Measurements from ENCODE around the gene AKAP13. TPM values are rescaled to one million over a fixed set of nuclear protein-coding genes. Genes with fewer than 3 reads are reported as not detected.
A peak's percentile ranks its signal among the peaks of the same experiment; 100 is the strongest.

The AKAP13 gene
- total RNA-seq, 1 experiment from 2014 or later: 49.6 TPM

- H3K9me3 ChIP-seq: no peaks in the 10 kb centered on the region
- Mint-ChIP-seq H3K27ac (ENCODE audit: unreplicated experiment) (peak overlapping the region; percentile 52), H3K36me3 (ENCODE audit: insufficient read depth, unreplicated experiment) (no peaks in the 10 kb centered on the region), H3K4me3 (ENCODE audit: unreplicated experiment) (peak overlapping the region; percentile 39), H3K4me1 (ENCODE audit: low read depth, unreplicated experiment) (peaks cover 15% of the 10 kb centered on the region), H3K9me3 (ENCODE audit: unreplicated experiment) (no peaks in the 10 kb centered on the region), H3K27me3 (ENCODE audit: insufficient read depth, unreplicated experiment) (no peaks in the 10 kb centered on the region)
- peak in 1 of 2 experiments; percentile 26 for TF ChIP-seq CTCF (IDR thresholded peaks at IDR 0.05; ENCODE audit: insufficient read depth in 1 of 2, low read depth in 1 of 2, low read length in 1 of 2, severe bottlenecking in 1 of 2, unreplicated experiment in 1 of 2)
- no peaks in the 10 kb centered on the region for H3K36me3 ChIP-seq (ENCODE audit: control insufficient read depth, insufficient read depth, low read length)
- H3K4me3 ChIP-seq (ENCODE audit: low read depth, low read length): no peak overlapping the region
- ChIA-PET CTCF (interaction anchor here (0.6 to 1.0 kb wide), 8 partner anchors 11 to 513 kb away, joined by 3 to 8 read pairs (median 3); partner anchors contain the start of gene AKAP13), POLR2A (interaction anchor here (1.0 kb wide), 1 partner anchor 45 kb away, joined by 12 read pairs; the partner anchor contains the start of gene AKAP13)
- H3K4me1 ChIP-seq: peaks cover 48% of the 10 kb centered on the region
- intact Hi-C loops (cut with micrococcal nuclease; ENCODE audit: unreplicated experiment): loop anchor here (5.0 kb wide), 1 partner anchor 107 kb away; no protein-coding TSS in a partner anchor
- BruUV-seq (replicated peaks): no TSS peak
- peak; percentile 59 to 71 for DNase-seq
- H3K27me3 ChIP-seq (replicated peaks; ENCODE audit: control insufficient read depth, insufficient read depth, low read length): no peaks in the 10 kb centered on the region
Measured at GRCh38 chr15:85335193-85335942, 45.0 kb upstream of the AKAP13 start.

DNA sequence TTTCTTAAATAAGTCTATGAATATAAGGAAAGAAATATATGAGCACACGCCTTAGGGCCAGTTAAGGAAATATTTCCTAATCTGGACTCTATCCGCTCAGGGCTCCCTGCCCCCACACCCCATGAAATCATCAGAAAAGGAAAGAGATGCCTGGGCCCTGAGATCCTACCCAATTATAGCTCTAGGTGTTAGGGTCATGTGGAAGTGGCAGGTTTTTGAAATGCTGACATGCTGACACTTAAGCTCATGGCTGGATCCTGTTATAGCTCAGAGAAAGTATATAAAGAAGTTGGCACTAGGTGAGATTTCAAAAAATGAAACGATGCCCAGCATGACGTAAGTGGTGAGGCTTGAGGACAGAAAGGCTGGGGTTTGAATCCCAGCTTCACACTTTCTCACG lies 43.5 kb upstream of the AKAP13 start:
- H3K36me3 Mint-ChIP-seq (ENCODE audit: insufficient read depth, unreplicated experiment): no peaks in the 10 kb centered on the region
- POLR2A ChIA-PET: no interaction called here
- TF ChIP-seq CTCF (IDR thresholded peaks at IDR 0.05; ENCODE audit: insufficient read depth in 1 of 2, low read depth in 1 of 2, low read length in 1 of 2, severe bottlenecking in 1 of 2, unreplicated experiment in 1 of 2): no peak
- Histone ChIP-seq H3K36me3 (ENCODE audit: control insufficient read depth, insufficient read depth, low read length) (no peaks in the 10 kb centered on the region), H3K9me3 (no peaks in the 10 kb centered on the region), H3K27me3 (replicated peaks; ENCODE audit: control insufficient read depth, insufficient read depth, low read length) (no peaks in the 10 kb centered on the region), H3K4me1 (peaks cover 38% of the 10 kb centered on the region), H3K4me3 (ENCODE audit: low read depth, low read length) (no peak overlapping the region)
- no peak overlapping the region for H3K4me3 Mint-ChIP-seq (ENCODE audit: unreplicated experiment)
- H3K27ac Mint-ChIP-seq (ENCODE audit: unreplicated experiment): no peak overlapping the region
- H3K9me3 Mint-ChIP-seq (ENCODE audit: unreplicated experiment): no peaks in the 10 kb centered on the region
- no TSS peak for BruUV-seq (replicated peaks)
- no peaks in the 10 kb centered on the region for H3K27me3 Mint-ChIP-seq (ENCODE audit: insufficient read depth, unreplicated experiment)
- CTCF ChIA-PET: no interaction called here
- peaks cover 15% of the 10 kb centered on the region for H3K4me1 Mint-ChIP-seq (ENCODE audit: low read depth, unreplicated experiment)
- intact Hi-C loops (cut with micrococcal nuclease; ENCODE audit: unreplicated experiment): loop anchor here (5.0 kb wide), 1 partner anchor 105 kb away; no protein-coding TSS in a partner anchor
- no peak for DNase-seq

- H3K27me3 Mint-ChIP-seq (ENCODE audit: insufficient read depth, unreplicated experiment): no peaks in the 10 kb centered on the region
- H3K4me1 Mint-ChIP-seq (ENCODE audit: low read depth, unreplicated experiment): peaks cover 15% of the 10 kb centered on the region
- no peaks in the 10 kb centered on the region for H3K9me3 Mint-ChIP-seq (ENCODE audit: unreplicated experiment)
- no peak for DNase-seq
- Histone ChIP-seq H3K4me1 (peaks cover 38% of the 10 kb centered on the region), H3K36me3 (ENCODE audit: control insufficient read depth, insufficient read depth, low read length) (no peaks in the 10 kb centered on the region), H3K27me3 (replicated peaks; ENCODE audit: control insufficient read depth, insufficient read depth, low read length) (no peaks in the 10 kb centered on the region), H3K4me3 (ENCODE audit: low read depth, low read length) (no peak overlapping the region), H3K9me3 (no peaks in the 10 kb centered on the region)
- no peak overlapping the region for H3K4me3 Mint-ChIP-seq (ENCODE audit: unreplicated experiment)
- POLR2A ChIA-PET: no interaction called here
- TF ChIP-seq CTCF (IDR thresholded peaks at IDR 0.05; ENCODE audit: insufficient read depth in 1 of 2, low read depth in 1 of 2, low read length in 1 of 2, severe bottlenecking in 1 of 2, unreplicated experiment in 1 of 2): no peak
- H3K27ac Mint-ChIP-seq (ENCODE audit: unreplicated experiment): no peak overlapping the region
- BruUV-seq (replicated peaks): no TSS peak
- CTCF ChIA-PET: no interaction called here
- H3K36me3 Mint-ChIP-seq (ENCODE audit: insufficient read depth, unreplicated experiment): no peaks in the 10 kb centered on the region
- intact Hi-C loops (cut with micrococcal nuclease; ENCODE audit: unreplicated experiment): loop anchor here (5.0 kb wide), 1 partner anchor 105 kb away; no protein-coding TSS in a partner anchor
Measured at GRCh38 chr15:85337425-85338074, 42.9 kb upstream of the AKAP13 start.
